Astrocyte of the cerebellum (primary cell): ENCODE results near the gene AKAP12.

Experiments
- DNase-seq: peaks from one replicate; pipeline ENCODE4 v3.0.0-alpha.2; 2011; ENCODE audit warnings: low read depth
- H3K4me3 ChIP-seq: 2 replicates; pipeline ENCODE4 v1.5.1; 2011; ENCODE audit warnings: mild to moderate bottlenecking, low read depth, low read length, moderate library complexity
- in situ Hi-C: cut with HindIII; loops from 2 replicates; pipeline ENCODE4 v1.10.0; 2017; ENCODE audit warnings: low sequenced_read_pairs
- TF ChIP-seq, protein P1 (sequence below): IDR thresholded peaks from 2 replicates; pipeline ENCODE4 v1.5.1; 2012; ENCODE audit warnings: low read length, low read depth, moderate library complexity, mild to moderate bottlenecking; ENCODE audit errors: missing control alignments

The AKAP12 gene

DNA sequence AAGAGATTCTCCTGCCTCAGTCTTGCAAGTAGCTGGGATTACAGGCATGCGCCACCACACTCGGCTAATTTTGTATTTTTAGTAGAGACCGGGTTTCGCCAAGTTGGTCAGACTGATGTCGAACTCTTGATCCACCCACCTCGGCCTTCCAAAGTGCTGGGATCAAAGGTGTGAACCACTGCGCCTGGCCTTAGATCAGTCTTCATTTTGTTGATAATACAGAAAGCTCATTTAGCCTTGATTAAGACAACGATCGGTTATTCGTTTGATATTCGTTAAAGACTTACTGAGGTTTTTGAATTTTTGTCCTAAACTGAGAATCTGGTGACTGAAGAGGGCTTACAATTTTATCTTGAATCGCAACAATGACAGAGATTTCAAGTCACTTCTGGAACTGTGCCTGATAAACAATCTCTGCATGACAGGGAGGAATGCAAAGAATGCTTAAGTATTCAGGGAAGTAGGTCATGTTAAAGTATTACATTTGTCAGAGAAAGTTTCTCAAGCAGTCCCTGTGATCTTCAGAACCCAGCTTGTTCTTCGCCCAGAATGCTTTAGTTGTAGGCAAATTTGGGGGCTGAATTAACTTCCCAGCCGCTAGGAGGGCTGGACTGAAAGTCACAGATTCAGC, 14.8 kb downstream of the AKAP12 start:
- TF ChIP-seq, protein P1, sequence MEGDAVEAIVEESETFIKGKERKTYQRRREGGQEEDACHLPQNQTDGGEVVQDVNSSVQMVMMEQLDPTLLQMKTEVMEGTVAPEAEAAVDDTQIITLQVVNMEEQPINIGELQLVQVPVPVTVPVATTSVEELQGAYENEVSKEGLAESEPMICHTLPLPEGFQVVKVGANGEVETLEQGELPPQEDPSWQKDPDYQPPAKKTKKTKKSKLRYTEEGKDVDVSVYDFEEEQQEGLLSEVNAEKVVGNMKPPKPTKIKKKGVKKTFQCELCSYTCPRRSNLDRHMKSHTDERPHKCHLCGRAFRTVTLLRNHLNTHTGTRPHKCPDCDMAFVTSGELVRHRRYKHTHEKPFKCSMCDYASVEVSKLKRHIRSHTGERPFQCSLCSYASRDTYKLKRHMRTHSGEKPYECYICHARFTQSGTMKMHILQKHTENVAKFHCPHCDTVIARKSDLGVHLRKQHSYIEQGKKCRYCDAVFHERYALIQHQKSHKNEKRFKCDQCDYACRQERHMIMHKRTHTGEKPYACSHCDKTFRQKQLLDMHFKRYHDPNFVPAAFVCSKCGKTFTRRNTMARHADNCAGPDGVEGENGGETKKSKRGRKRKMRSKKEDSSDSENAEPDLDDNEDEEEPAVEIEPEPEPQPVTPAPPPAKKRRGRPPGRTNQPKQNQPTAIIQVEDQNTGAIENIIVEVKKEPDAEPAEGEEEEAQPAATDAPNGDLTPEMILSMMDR = no peak
- H3K4me3 ChIP-seq = no peak overlapping the region
- in situ Hi-C loops = no loop called here
- no peak for DNase-seq

DNA sequence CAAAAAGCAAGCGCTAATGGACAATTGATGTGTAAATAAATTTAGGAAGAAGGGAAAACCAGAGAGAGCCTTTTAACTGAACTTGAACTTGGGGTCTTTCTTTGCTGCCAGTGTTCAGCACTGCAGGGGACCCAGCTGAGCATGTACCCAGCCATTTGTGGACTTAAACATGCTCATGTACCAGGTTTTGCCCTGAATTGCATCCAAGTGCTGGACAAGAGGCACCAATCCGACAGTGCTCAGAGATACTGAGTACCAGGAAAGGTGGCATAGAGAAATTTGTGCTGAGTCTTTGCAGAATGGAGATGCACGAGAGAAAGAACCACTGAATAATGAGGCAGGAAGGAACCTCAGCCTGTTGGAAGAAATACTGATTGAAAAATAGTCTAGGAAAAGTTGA, 16.0 kb downstream of the AKAP12 start:
- H3K4me3 ChIP-seq = no peak overlapping the region
- DNase-seq = no peak
- in situ Hi-C loops = no loop called here
- TF ChIP-seq, protein P1 = no peak

DNA sequence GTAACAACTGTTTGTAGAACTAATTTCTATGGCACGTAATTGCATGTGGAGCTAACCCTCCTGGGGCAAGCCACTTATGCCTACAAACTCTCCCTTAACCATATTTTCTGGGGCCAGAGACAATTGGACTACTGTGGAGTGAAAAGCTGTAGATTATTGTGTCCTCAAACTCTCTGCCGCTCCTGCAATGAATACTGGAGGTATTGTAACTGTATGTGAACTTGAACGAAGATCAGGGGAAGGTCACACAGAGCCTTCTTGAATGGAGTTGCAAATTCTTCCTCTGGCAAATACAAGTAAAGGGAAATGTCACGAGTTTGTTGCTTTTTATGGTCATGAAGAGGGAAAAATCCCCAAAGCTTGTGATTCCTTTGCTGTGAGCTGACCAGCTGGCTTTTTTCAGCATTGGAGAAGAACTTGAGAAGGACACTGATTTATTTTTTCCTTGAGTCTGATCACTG, 18.2 kb downstream of the AKAP12 start:
- H3K4me3 ChIP-seq = no peak overlapping the region
- in situ Hi-C loops = no loop called here
- DNase-seq = no peak
- TF ChIP-seq, protein P1 = no peak

DNA sequence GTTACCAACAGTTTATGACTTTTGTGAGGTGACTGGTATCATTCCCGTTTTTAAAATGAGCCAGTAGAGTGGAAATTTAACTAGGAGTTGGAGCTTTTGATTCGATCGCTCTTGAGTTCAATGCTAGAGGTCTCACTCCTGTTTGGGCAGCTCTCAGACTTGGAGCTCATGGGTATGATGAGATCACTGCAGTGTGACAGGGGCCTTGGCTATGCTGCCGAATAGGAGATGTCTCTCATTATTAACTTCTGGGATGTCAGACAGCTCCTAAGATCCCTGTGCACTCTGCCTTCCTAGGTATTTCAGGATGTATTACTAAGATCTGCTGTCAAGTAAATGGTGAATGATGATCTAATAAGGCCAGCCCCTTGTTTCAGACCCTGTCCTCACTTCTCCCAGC, 20.4 kb downstream of the AKAP12 start:
- H3K4me3 ChIP-seq = no peak overlapping the region
- no peak for DNase-seq
- TF ChIP-seq, protein P1 = no peak
- in situ Hi-C loops = no loop called here

DNA sequence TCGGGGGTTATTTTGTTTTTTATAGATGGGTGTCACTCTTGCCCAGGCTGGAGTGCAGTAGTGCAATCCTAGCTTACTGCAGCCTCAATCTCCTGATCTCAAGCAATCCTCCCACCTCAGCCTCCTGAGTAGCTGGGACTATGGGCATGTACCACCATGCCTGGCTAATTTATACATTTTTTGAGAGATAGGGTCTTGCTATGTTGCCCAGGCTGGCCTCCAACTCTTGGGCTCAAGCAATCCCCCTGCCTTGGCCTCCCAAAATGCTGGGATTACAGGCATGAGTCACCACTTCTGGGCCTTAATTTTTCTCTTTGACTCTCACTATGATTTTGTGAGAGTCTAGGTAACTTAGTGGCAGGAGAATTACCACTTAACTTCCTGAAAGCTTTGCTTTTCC, 23.3 kb downstream of the AKAP12 start:
- TF ChIP-seq, protein P1 = no peak

DNA sequence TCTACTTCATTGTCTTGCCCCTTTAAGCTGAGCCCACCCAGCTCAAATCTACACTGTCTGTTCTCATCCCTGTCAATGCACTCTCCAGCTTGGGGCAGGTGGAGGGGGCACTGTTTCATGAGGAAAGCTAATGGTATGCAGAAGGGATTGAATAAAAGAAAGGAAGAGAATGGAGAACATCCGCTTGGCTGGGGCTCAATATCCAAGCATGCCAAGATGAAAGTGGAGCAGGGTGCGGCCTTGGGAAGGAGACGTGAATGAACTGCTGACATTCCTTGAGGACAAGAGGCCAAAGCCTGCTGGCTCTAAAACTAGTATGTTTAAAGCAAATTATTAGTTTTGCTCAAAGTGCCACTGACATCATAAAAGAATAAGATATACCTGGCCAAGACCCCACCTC, 24.2 kb downstream of the AKAP12 start:
- DNase-seq = no peak
- in situ Hi-C loops = no loop called here
- TF ChIP-seq, protein P1 = no peak
- H3K4me3 ChIP-seq = no peak overlapping the region

More for the DNA sequence above, 23.3 kb downstream of the AKAP12 start:
- DNase-seq = no peak
- no peak overlapping the region for H3K4me3 ChIP-seq
- in situ Hi-C loops = no loop called here

DNA sequence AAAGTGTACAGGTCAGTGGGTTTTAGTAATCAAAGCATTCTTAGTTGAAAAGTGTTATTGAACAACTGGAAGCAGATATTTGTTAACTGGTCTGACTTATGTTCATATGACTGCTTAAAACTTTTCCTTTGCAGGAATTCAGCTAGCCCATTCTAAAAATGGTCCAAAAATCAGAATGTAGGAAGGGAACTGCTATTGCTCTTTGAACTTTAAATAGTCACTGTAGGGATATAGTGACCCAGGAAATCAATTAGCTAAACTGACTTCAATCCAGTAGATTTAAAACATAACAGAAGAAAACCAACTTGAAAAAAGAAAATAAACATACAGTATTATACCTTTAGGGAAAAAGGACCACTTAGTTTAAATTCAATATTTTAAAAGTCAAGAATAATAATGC, 25.5 kb downstream of the AKAP12 start:
- in situ Hi-C loops = no loop called here
- no peak overlapping the region for H3K4me3 ChIP-seq
- DNase-seq = no peak
- TF ChIP-seq, protein P1 = no peak
